SK-N-SH (cell line): ENCODE measurements around the gene HOXA10. TPM values are rescaled to one million over a fixed set of nuclear protein-coding genes. Genes with fewer than 3 reads are reported as not detected.

Experiments
- CTCF ChIA-PET: fragments of 300-600, 350-600 bp; formaldehyde crosslinking; extraction: SDS; loops from one replicate; lab custom pipeline; 2021; lab: Yijun Ruan, JAX
- POLR2A ChIA-PET: fragments of 350-600 bp; sonication (Branson Sonifier 250); formaldehyde crosslinking; extraction: SDS; loops from one replicate; lab custom pipeline; 2020; ENCODE audit warnings: antibody characterized with exemption, inconsistent platforms; lab: Yijun Ruan, JAX
- DNase-seq: peaks from one replicate; pipeline ENCODE4 v3.0.0; 2012
- H2AFZ ChIP-seq: fragments of 200-600 bp; sonication (generic); 2 replicates; pipeline ENCODE4 v1.8.1; 2016; ENCODE audit warnings: antibody characterized with exemption, mild to moderate bottlenecking, low read depth
- H3F3A ChIP-seq: fragments of 200-600 bp; sonication (generic); replicated peaks from 2 replicates; pipeline ENCODE3; 2016; ENCODE audit warnings: antibody characterized with exemption, mild to moderate bottlenecking; ENCODE audit not compliant: insufficient read depth
- H3K27ac ChIP-seq, 2 experiments: fragments of 200-500 bp in 1 of 2; fragments of 200-600 bp in 1 of 2; sonication (Bioruptor generic) in 1 of 2; sonication (generic), shearing (Covaris generic) in 1 of 2; 2 replicates each; pipeline versions ENCODE4 v1.5.1 to v1.6.1; 2014 to 2016; ENCODE audit warnings: low read depth in 2 of 2, inconsistent platforms in 1 of 2, low read length in 1 of 2, mild to moderate bottlenecking in 1 of 2, mixed read lengths in 1 of 2
- H3K27me3 ChIP-seq: fragments of 200-600 bp; sonication (generic), shearing (Covaris generic); 2 replicates; pipeline ENCODE4 v1.6.1; 2016; ENCODE audit warnings: mixed run types; ENCODE audit not compliant: insufficient read depth
- H3K36me3 ChIP-seq, 2 experiments: fragments of 200-500 bp in 1 of 2; fragments of 200-600 bp in 1 of 2; sonication (Bioruptor generic) in 1 of 2; sonication (generic) in 1 of 2; replicated peaks in 1 of 2; 2 replicates each; pipeline versions ENCODE3 to v1.5.1; 2014 to 2016; ENCODE audit warnings: low read length in 1 of 2, mild to moderate bottlenecking in 1 of 2; ENCODE audit not compliant: insufficient read depth in 2 of 2, control insufficient read depth in 1 of 2
- H3K4me1 ChIP-seq, 2 experiments: fragments of 200-500 bp in 1 of 2; fragments of 200-600 bp in 1 of 2; sonication (Bioruptor generic) in 1 of 2; sonication (generic), shearing (Covaris generic) in 1 of 2; 2 replicates each; pipeline versions ENCODE4 v1.5.1 to v1.6.1; 2014 to 2016; ENCODE audit warnings: low read depth in 1 of 2, low read length in 1 of 2, mixed run types in 1 of 2; ENCODE audit not compliant: insufficient read depth in 2 of 2, control insufficient read depth in 1 of 2
- H3K4me2 ChIP-seq: fragments of 200-600 bp; sonication (generic), shearing (Covaris generic); 2 replicates; pipeline ENCODE4 v1.6.1; 2017; ENCODE audit warnings: mixed run types
- H3K4me3 ChIP-seq, 2 experiments: fragments of 200-500 bp in 1 of 2; fragments of 200-600 bp in 1 of 2; sonication (Bioruptor generic) in 1 of 2; sonication (generic), shearing (Covaris generic) in 1 of 2; 2 replicates each; pipeline versions ENCODE4 v1.5.1 to v1.8.1; 2014 to 2016; ENCODE audit warnings: low read depth in 2 of 2, inconsistent platforms in 1 of 2, low read length in 1 of 2, mild to moderate bottlenecking in 1 of 2, mixed read lengths in 1 of 2, moderate library complexity in 1 of 2
- H3K79me2 ChIP-seq: fragments of 200-600 bp; sonication (generic); 2 replicates; pipeline ENCODE4 v1.8.1; 2017; ENCODE audit warnings: mild to moderate bottlenecking; ENCODE audit not compliant: insufficient read depth
- H3K9ac ChIP-seq: fragments of 200-600 bp; sonication (generic); 2 replicates; pipeline ENCODE4 v1.6.1; 2017; ENCODE audit warnings: mixed run types
- H3K9me2 ChIP-seq: fragments of 200-600 bp; sonication (generic); 2 replicates; pipeline ENCODE4 v1.6.1; 2017; ENCODE audit warnings: mixed run types
- H3K9me3 ChIP-seq: fragments of 200-600 bp; sonication (generic); 2 replicates; pipeline ENCODE4 v1.6.1; 2017; ENCODE audit warnings: mixed run types, mild to moderate bottlenecking, moderate library complexity
- H4K20me1 ChIP-seq: fragments of 200-600 bp; sonication (generic); 2 replicates; pipeline ENCODE4 v1.6.1; 2017; ENCODE audit warnings: mild to moderate bottlenecking, mixed run types; ENCODE audit not compliant: insufficient read depth
- CHD2 ChIP-seq: fragments of 150-350 bp; IDR thresholded peaks from 2 replicates; pipeline ENCODE4 v1.6.1; 2018; ENCODE audit warnings: low read length; ENCODE audit not compliant: partially characterized antibody
- FOXJ3 ChIP-seq: sonication (generic); formaldehyde crosslinking; IDR thresholded peaks from 2 replicates; pipeline ENCODE4 v1.5.1; 2020; ENCODE audit warnings: mild to moderate bottlenecking, missing genetic modification reagents
- FOXM1 ChIP-seq: IDR thresholded peaks from 2 replicates; pipeline ENCODE4 v1.4.0; 2012; ENCODE audit warnings: low read depth, mild to moderate bottlenecking
- JUND ChIP-seq: IDR thresholded peaks from 2 replicates; pipeline ENCODE4 v1.4.0; 2012
- POLR2AphosphoS5 ChIP-seq: IDR thresholded peaks from 2 replicates; pipeline ENCODE4 v1.6.1; 2012; ENCODE audit warnings: low read depth, low read length
- RAD21 ChIP-seq: IDR thresholded peaks from 2 replicates; pipeline ENCODE4 v1.6.1; 2012; ENCODE audit warnings: mild to moderate bottlenecking, low read length
- RFX5 ChIP-seq: IDR thresholded peaks from 2 replicates; pipeline ENCODE4 v1.6.1; 2012; ENCODE audit warnings: mild to moderate bottlenecking, improper control_type of control experiment, low read length
- TEAD4 ChIP-seq: IDR thresholded peaks from 2 replicates; pipeline ENCODE4 v1.4.0; 2012; ENCODE audit warnings: mild to moderate bottlenecking, borderline replicate concordance; ENCODE audit not compliant: insufficient read depth
- USF1 ChIP-seq: IDR thresholded peaks from 2 replicates; pipeline ENCODE4 v1.4.0; 2012; ENCODE audit warnings: low read depth, borderline replicate concordance
- WGBS: methylation state at CpG from one replicate; pipeline ENCODE4 v1.1.6; 2017; ENCODE audit warnings: low lambda C conversion rate; 5-methylcytosine and 5-hydroxymethylcytosine counted together
- polyA plus RNA-seq, 3 experiments: library from polyadenylated mRNA; depleted of rRNA; stranded (reverse); fragments of >200 nt; gene quantifications; 2 replicates each; pipeline ENCODE4 v1.2.3, GENCODE V29; 2012
- TF ChIP-seq, protein P1 (sequence below): IDR thresholded peaks from 2 replicates; pipeline ENCODE4 v1.6.1; 2012; ENCODE audit warnings: mild to moderate bottlenecking, low read depth, low read length, moderate library complexity
- TF ChIP-seq, protein P2 (sequence below): fragments of 200-600 bp; sonication (generic); IDR thresholded peaks from 2 replicates; pipeline ENCODE4 v1.6.1; 2017; ENCODE audit warnings: antibody characterized with exemption, mild to moderate bottlenecking, moderate library complexity

Gene HOXA10
- polyA plus RNA-seq, 1 of the 3 experiments (the other 2 are of a cell fraction): not detected

DNA sequence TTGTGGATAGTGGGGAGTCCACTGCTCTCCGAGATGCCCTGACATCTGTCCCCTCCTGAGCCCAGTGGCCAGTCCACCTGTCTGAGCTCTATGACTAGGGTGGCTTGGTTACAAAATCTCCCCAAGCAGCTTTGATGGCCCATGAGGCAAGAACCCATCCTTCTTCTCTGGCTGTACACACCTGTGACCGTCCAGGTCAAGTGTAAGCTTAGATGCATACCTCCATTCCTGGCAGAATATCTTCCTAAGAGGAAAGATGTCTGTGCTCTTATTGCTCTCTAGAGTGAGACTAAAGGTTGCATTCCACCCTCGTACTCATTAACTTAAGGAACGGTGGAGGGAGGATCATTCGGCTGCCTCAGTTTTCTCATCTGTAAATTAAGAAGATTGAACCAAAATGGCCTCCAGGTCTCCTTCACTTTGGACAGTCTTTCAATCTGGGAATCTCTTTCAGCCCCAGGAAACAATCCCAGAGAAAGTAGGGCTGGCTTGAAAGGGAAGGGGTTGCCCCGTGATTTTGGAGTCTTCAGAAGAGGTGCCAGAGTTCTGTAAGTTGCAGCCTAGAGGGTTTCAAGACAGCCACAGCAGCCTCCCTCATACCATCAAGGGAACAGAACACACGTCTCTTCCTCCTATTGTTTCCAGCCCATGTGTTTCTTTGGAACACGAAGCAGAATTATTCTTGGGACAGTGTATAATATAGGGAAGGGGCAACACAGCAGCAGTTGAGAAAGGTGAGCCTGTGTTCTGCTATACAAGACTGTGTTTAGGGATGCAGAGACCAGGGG lies 49.0 kb downstream of the HOXA10 start:
- Histone ChIP-seq H3K4me2 (no peak overlapping the region), H3F3A (no peaks in the 10 kb centered on the region), H3K9me2 (no peaks in the 10 kb centered on the region), H2AFZ (no peak overlapping the region), H4K20me1 (no peaks in the 10 kb centered on the region), H3K36me3 (no peaks in the 10 kb centered on the region), H3K79me2 (no peaks in the 10 kb centered on the region), H3K4me3 (no peak overlapping the region), H3K27ac (no peak overlapping the region), H3K9me3 (no peaks in the 10 kb centered on the region), H3K9ac (no peak overlapping the region), H3K4me1 (no peaks in the 10 kb centered on the region), H3K27me3 (peaks cover 93% of the 10 kb centered on the region)
- POLR2A ChIA-PET: no interaction called here
- CTCF ChIA-PET: interaction anchor here (1.5 kb wide), 1 partner anchor 15 kb away, joined by 4 read pairs; no protein-coding TSS in a partner anchor
- WGBS: 8% methylated on average over 8 of the region's 8 CpGs
- no peak for TF ChIP-seq USF1
- no peak for TF ChIP-seq POLR2AphosphoS5
- TF ChIP-seq RFX5: no peak
- TF ChIP-seq, protein P1, sequence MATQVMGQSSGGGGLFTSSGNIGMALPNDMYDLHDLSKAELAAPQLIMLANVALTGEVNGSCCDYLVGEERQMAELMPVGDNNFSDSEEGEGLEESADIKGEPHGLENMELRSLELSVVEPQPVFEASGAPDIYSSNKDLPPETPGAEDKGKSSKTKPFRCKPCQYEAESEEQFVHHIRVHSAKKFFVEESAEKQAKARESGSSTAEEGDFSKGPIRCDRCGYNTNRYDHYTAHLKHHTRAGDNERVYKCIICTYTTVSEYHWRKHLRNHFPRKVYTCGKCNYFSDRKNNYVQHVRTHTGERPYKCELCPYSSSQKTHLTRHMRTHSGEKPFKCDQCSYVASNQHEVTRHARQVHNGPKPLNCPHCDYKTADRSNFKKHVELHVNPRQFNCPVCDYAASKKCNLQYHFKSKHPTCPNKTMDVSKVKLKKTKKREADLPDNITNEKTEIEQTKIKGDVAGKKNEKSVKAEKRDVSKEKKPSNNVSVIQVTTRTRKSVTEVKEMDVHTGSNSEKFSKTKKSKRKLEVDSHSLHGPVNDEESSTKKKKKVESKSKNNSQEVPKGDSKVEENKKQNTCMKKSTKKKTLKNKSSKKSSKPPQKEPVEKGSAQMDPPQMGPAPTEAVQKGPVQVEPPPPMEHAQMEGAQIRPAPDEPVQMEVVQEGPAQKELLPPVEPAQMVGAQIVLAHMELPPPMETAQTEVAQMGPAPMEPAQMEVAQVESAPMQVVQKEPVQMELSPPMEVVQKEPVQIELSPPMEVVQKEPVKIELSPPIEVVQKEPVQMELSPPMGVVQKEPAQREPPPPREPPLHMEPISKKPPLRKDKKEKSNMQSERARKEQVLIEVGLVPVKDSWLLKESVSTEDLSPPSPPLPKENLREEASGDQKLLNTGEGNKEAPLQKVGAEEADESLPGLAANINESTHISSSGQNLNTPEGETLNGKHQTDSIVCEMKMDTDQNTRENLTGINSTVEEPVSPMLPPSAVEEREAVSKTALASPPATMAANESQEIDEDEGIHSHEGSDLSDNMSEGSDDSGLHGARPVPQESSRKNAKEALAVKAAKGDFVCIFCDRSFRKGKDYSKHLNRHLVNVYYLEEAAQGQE: no peak
- TF ChIP-seq CHD2: no peak
- no peak for TF ChIP-seq JUND
- TF ChIP-seq RAD21: no peak
- TF ChIP-seq, protein P2, sequence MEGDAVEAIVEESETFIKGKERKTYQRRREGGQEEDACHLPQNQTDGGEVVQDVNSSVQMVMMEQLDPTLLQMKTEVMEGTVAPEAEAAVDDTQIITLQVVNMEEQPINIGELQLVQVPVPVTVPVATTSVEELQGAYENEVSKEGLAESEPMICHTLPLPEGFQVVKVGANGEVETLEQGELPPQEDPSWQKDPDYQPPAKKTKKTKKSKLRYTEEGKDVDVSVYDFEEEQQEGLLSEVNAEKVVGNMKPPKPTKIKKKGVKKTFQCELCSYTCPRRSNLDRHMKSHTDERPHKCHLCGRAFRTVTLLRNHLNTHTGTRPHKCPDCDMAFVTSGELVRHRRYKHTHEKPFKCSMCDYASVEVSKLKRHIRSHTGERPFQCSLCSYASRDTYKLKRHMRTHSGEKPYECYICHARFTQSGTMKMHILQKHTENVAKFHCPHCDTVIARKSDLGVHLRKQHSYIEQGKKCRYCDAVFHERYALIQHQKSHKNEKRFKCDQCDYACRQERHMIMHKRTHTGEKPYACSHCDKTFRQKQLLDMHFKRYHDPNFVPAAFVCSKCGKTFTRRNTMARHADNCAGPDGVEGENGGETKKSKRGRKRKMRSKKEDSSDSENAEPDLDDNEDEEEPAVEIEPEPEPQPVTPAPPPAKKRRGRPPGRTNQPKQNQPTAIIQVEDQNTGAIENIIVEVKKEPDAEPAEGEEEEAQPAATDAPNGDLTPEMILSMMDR: no peak
- no peak for TF ChIP-seq TEAD4
- TF ChIP-seq FOXM1: no peak
- no peak for TF ChIP-seq FOXJ3 (CRISPR knock-in tag)
- no peak for DNase-seq
